ENCODE data around the gene CYB5RL. TPM values are rescaled to one million over a fixed set of nuclear protein-coding genes. Genes with fewer than 3 reads are reported as not detected.
"Not testable (repeated sequence)": the region's sequence is repeated elsewhere in the genome, so short reads cannot be mapped to it uniquely, and the experiment has no call there.

The CYB5RL gene
- total RNA-seq, 1 donor from 2014 or later: 5.2 TPM

DNA sequence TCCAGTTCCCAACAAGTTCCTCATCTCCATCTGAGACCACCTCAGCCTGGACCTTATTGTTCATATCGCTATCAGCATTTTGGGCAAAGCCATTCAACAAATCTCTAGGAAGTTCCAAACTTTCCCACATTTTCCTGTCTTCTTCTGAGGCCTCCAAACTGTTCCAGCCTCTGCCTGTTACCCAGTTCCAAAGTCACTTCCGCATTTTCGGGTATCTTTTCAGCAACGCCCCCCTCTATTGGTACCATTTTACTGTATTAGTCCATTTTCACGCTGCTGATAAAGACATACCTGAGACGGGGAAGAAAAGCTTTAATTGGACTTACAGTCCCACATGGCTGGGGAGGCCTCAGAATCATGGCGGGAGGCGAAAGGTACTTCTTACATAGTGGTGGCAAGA is 33.5 kb downstream of the CYB5RL start:
- not testable (repeated sequence) for H3K9ac ChIP-seq (ENCODE audit: low read depth in 1 of 3, low read length in 3 of 3); H3K27me3 ChIP-seq (ENCODE audit: control insufficient read depth in 3 of 3, insufficient read depth in 3 of 3, low read length in 3 of 3); H3K27ac ChIP-seq (ENCODE audit: low read depth, low read length); H3K4me1 ChIP-seq (ENCODE audit: control insufficient read depth in 3 of 3, insufficient read depth in 3 of 3, low read length in 3 of 3); H3K36me3 ChIP-seq (ENCODE audit: control insufficient read depth in 3 of 3, insufficient read depth in 3 of 3, low read length in 3 of 3); H3K4me3 ChIP-seq (ENCODE audit: low read length in 3 of 3); H3K9me3 ChIP-seq (ENCODE audit: control insufficient read depth in 3 of 3, low read length in 3 of 3)

DNA sequence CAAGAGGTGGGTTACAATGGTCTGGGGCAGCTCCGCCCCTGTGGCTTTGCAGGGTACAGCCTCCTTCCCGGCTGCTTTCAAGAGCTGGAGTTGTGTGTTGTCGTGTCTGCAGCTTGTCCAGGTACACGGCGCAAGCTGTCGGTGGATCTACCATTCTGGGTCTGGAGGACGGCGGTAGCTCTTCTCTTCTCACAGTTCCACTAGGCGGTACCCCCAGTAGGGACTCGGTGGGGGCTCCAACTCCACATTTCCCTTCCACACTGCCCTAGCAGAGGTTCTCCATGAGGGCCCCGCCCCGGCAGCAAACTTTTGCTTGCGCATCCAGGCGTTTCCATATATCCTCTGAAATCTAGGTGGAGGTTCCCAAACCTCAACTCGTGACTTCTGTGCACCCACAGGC is 34.7 kb downstream of the CYB5RL start:
- H3K9ac ChIP-seq (ENCODE audit: low read depth in 1 of 3, low read length in 3 of 3): no peak overlapping the region
- H3K27me3 ChIP-seq (ENCODE audit: control insufficient read depth in 3 of 3, insufficient read depth in 3 of 3, low read length in 3 of 3): no peaks in the 10 kb centered on the region

DNA sequence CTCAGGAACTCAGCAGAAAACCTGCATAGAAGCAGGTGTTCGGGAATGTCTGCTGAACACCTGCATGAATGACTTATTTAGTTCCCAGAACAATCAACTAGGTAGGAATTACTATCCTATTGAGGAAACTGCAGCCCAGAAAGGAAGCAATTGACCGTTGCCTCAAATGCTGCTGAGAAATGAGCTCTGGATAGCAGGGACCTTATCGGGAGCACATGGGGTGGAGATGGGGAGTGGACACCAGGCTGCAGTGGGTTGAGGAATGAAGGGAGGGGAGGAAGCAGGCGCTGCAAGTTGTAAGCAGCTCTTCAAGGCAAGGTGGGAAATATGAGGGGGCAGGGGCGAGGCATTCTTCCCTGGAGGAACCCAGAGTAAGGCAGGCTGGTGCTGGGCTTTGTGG is 36.3 kb downstream of the CYB5RL start:
- Histone ChIP-seq H3K4me1 (ENCODE audit: control insufficient read depth in 3 of 3, insufficient read depth in 3 of 3, low read length in 3 of 3) (peaks cover 0 to 4% (median 0%) of the 10 kb centered on the region in 3 donors), H3K36me3 (ENCODE audit: control insufficient read depth in 3 of 3, insufficient read depth in 3 of 3, low read length in 3 of 3) (no peaks in the 10 kb centered on the region), H3K9ac (ENCODE audit: low read depth in 1 of 3, low read length in 3 of 3) (no peak overlapping the region), H3K27me3 (ENCODE audit: control insufficient read depth in 3 of 3, insufficient read depth in 3 of 3, low read length in 3 of 3) (no peaks in the 10 kb centered on the region), H3K4me3 (ENCODE audit: low read length in 3 of 3) (no peak overlapping the region), H3K9me3 (ENCODE audit: control insufficient read depth in 3 of 3, low read length in 3 of 3) (no peaks in the 10 kb centered on the region), H3K27ac (ENCODE audit: low read depth, low read length) (no peak overlapping the region)

More for the DNA sequence above, 34.7 kb downstream of the CYB5RL start:
- H3K9me3 ChIP-seq (ENCODE audit: control insufficient read depth in 3 of 3, low read length in 3 of 3): no peaks in the 10 kb centered on the region
- no peaks in the 10 kb centered on the region for H3K36me3 ChIP-seq (ENCODE audit: control insufficient read depth in 3 of 3, insufficient read depth in 3 of 3, low read length in 3 of 3)
- H3K4me1 ChIP-seq (ENCODE audit: control insufficient read depth in 3 of 3, insufficient read depth in 3 of 3, low read length in 3 of 3): peaks cover 0 to 4% (median 0%) of the 10 kb centered on the region in 3 donors
- no peak overlapping the region for H3K4me3 ChIP-seq (ENCODE audit: low read length in 3 of 3)
- H3K27ac ChIP-seq (ENCODE audit: low read depth, low read length): no peak overlapping the region

DNA sequence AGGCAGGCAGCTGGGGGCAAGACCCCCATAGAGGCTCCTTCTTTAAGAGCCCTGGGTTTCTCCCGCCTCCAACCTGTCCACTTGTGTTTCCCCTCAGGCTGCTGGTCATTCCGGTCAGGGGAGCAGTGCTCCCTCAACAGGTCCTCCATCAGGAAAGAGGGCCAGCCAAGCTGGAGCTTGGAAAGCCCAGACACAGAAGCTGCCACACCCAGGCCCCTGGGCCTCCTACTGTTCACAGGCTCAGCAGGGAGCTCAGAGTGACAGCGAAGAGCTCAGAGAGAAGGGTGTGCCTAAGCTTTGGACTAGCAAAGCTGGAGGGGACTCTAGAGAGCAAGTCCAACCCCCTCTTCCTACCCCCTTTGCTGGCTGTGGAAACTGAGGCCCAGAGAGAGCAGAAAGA is 36.8 kb downstream of the CYB5RL start:
- H3K4me3 ChIP-seq (ENCODE audit: low read length in 3 of 3): no peak overlapping the region
- no peaks in the 10 kb centered on the region for H3K9me3 ChIP-seq (ENCODE audit: control insufficient read depth in 3 of 3, low read length in 3 of 3)
- H3K9ac ChIP-seq (ENCODE audit: low read depth in 1 of 3, low read length in 3 of 3): no peak overlapping the region
- H3K4me1 ChIP-seq (ENCODE audit: control insufficient read depth in 3 of 3, insufficient read depth in 3 of 3, low read length in 3 of 3): peaks cover 0 to 4% (median 0%) of the 10 kb centered on the region in 3 donors
- no peaks in the 10 kb centered on the region for H3K36me3 ChIP-seq (ENCODE audit: control insufficient read depth in 3 of 3, insufficient read depth in 3 of 3, low read length in 3 of 3)
- no peaks in the 10 kb centered on the region for H3K27me3 ChIP-seq (ENCODE audit: control insufficient read depth in 3 of 3, insufficient read depth in 3 of 3, low read length in 3 of 3)
- H3K27ac ChIP-seq (ENCODE audit: low read depth, low read length): no peak overlapping the region

DNA sequence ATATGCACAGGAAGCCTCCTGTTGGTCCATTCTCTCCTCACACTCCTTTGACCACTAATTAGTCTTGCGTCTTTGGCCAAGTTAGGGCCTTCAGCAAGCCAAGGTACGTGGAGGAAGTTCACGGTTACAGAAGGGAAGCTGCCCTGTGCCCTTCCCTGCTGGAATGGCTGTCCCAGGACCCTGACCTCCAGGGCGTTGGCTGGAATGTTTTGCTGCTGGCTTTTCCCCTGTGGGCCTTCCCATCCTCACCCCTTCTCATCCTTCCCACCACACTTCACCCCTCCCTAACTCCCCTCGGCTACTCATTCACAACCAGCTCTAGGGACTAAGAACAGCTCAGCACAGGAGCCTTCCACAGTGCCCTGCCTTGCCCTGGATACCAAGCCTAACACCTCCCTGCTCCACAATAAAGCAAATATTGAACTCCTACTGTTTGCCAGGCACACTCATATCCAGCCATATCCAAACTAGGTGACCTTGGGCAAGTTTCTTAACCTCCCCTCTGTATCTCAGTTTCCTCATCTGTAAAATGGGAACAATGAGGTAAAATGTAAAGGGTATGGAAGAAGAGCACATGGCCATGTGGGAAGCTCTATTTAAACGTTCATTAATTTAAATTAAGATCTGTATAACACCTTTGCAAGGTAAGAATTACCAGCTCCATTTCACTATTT is 38.2 kb downstream of the CYB5RL start:
- Histone ChIP-seq H3K27me3 (ENCODE audit: control insufficient read depth in 3 of 3, insufficient read depth in 3 of 3, low read length in 3 of 3) (no peaks in the 10 kb centered on the region), H3K36me3 (ENCODE audit: control insufficient read depth in 3 of 3, insufficient read depth in 3 of 3, low read length in 3 of 3) (no peaks in the 10 kb centered on the region), H3K4me3 (ENCODE audit: low read length in 3 of 3) (no peak overlapping the region), H3K9ac (ENCODE audit: low read depth in 1 of 3, low read length in 3 of 3) (no peak overlapping the region), H3K27ac (ENCODE audit: low read depth, low read length) (no peak overlapping the region), H3K9me3 (ENCODE audit: control insufficient read depth in 3 of 3, low read length in 3 of 3) (no peaks in the 10 kb centered on the region), H3K4me1 (ENCODE audit: control insufficient read depth in 3 of 3, insufficient read depth in 3 of 3, low read length in 3 of 3) (peaks cover 0 to 4% (median 0%) of the 10 kb centered on the region in 3 donors)

DNA sequence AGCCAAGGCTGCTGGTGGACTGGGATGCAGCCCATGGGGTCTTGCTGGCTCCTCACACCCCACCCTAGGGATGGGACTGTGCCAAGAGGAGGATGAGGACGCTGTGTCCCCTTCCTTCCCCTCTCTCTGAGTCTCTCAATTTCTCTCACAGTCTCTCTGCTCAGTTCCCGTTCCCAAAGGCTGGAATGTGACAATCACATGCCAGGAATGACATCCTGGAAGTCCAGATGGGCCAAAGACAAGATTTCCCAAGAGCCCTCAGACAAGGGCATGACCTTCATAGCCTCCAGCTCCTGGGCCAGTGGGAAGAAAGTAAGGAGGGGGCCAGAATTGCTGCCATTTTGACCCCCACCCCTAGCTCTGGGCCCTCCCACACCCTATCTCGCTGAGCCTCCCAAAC is 39.5 kb downstream of the CYB5RL start:
- H3K9ac ChIP-seq (ENCODE audit: low read depth in 1 of 3, low read length in 3 of 3): no peak overlapping the region
- H3K4me3 ChIP-seq (ENCODE audit: low read length in 3 of 3): no peak overlapping the region
- H3K27me3 ChIP-seq (ENCODE audit: control insufficient read depth in 3 of 3, insufficient read depth in 3 of 3, low read length in 3 of 3): no peaks in the 10 kb centered on the region
- no peak overlapping the region for H3K27ac ChIP-seq (ENCODE audit: low read depth, low read length)
- no peaks in the 10 kb centered on the region for H3K36me3 ChIP-seq (ENCODE audit: control insufficient read depth in 3 of 3, insufficient read depth in 3 of 3, low read length in 3 of 3)
- peaks cover 0 to 4% (median 0%) of the 10 kb centered on the region in 3 donors for H3K4me1 ChIP-seq (ENCODE audit: control insufficient read depth in 3 of 3, insufficient read depth in 3 of 3, low read length in 3 of 3)
- H3K9me3 ChIP-seq (ENCODE audit: control insufficient read depth in 3 of 3, low read length in 3 of 3): no peaks in the 10 kb centered on the region

DNA sequence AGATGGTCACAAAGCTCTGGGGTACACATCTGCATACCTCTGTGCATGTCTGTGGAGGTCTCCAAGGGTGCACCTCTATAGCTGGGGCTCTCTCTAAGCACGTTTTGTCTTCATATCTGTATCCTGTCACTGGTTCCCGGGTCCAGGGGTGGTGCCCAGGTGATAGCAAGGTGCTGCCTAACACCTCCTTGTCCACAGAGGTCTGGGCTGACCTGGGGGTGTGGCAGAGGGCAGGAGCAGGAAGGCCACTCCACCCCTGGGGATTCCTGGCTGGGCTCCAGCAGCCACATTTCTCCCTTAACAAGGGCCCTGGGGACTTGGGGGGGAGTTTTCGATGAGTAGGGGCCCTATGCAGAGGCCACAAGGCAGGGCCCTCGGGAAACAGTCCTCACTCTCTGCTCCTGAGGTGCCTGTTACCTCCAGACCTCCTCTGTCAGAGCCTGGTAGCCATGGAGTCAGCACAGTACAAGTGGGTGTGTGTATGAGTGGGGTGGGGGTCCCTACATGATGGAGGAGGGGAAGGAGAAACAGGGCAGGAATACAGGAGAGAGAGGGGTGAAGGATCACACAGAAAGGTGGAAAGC is 40.0 kb downstream of the CYB5RL start:
- Histone ChIP-seq H3K27me3 (ENCODE audit: control insufficient read depth in 3 of 3, insufficient read depth in 3 of 3, low read length in 3 of 3) (no peaks in the 10 kb centered on the region), H3K27ac (ENCODE audit: low read depth, low read length) (no peak overlapping the region), H3K4me3 (ENCODE audit: low read length in 3 of 3) (no peak overlapping the region), H3K36me3 (ENCODE audit: control insufficient read depth in 3 of 3, insufficient read depth in 3 of 3, low read length in 3 of 3) (no peaks in the 10 kb centered on the region), H3K4me1 (ENCODE audit: control insufficient read depth in 3 of 3, insufficient read depth in 3 of 3, low read length in 3 of 3) (peaks cover 0 to 5% (median 1%) of the 10 kb centered on the region in 3 donors), H3K9me3 (ENCODE audit: control insufficient read depth in 3 of 3, low read length in 3 of 3) (no peaks in the 10 kb centered on the region), H3K9ac (ENCODE audit: low read depth in 1 of 3, low read length in 3 of 3) (no peak overlapping the region)

DNA sequence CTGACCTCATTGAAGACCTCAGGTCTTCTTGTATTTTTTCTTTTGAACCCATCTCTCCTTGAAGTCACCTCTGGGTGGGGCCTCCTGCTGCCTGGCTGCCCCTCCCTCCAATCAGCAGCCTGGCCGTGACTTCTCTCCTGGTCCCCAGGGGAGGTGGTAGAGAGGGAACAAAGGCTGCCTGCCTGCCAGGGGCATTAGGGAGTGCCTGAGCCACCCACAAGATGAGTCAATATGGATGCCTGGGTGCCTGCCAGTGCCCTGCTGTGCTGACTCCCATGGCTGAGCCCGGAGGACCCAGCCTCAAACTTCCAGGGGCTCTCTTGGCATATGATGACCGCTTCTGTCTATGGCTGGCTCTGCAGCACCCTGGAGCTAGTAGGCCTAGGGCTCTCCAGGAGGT is 41.8 kb downstream of the CYB5RL start:
- Histone ChIP-seq H3K4me1 (ENCODE audit: control insufficient read depth in 3 of 3, insufficient read depth in 3 of 3, low read length in 3 of 3) (peaks cover 14 to 21% (median 15%) of the 10 kb centered on the region in 3 donors), H3K4me3 (ENCODE audit: low read length in 3 of 3) (no peak overlapping the region), H3K36me3 (ENCODE audit: control insufficient read depth in 3 of 3, insufficient read depth in 3 of 3, low read length in 3 of 3) (no peaks in the 10 kb centered on the region)

DNA sequence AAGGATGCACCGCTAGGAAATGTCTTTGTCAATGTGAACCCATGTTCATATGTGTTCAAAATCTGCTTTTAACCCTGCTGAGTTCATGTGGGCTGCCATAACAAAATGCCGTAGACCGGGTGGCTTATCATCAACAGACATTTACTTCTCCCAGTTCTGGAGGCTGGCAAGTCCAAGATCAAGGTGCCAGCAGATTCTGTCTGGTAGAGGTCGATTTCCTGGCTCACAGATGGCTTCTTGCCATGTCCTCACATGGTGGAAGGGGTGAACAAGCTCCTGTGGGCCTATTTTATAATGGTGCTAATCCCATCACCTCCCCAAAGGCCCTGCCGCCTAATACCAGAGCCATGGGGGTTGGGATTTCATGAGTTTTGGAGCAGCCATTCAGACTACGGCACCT is 42.4 kb downstream of the CYB5RL start:
- no peaks in the 10 kb centered on the region for H3K9me3 ChIP-seq (ENCODE audit: control insufficient read depth in 3 of 3, low read length in 3 of 3)
- H3K4me1 ChIP-seq (ENCODE audit: control insufficient read depth in 3 of 3, insufficient read depth in 3 of 3, low read length in 3 of 3): peaks cover 15 to 22% (median 16%) of the 10 kb centered on the region in 3 donors
- H3K4me3 ChIP-seq (ENCODE audit: low read length in 3 of 3): no peak overlapping the region
- no peaks in the 10 kb centered on the region for H3K27me3 ChIP-seq (ENCODE audit: control insufficient read depth in 3 of 3, insufficient read depth in 3 of 3, low read length in 3 of 3)
- H3K36me3 ChIP-seq (ENCODE audit: control insufficient read depth in 3 of 3, insufficient read depth in 3 of 3, low read length in 3 of 3): no peaks in the 10 kb centered on the region
- H3K27ac ChIP-seq (ENCODE audit: low read depth, low read length): no peak overlapping the region
- H3K9ac ChIP-seq (ENCODE audit: low read depth in 1 of 3, low read length in 3 of 3): no peak overlapping the region

More for the DNA sequence above, 41.8 kb downstream of the CYB5RL start:
- Histone ChIP-seq H3K27ac (ENCODE audit: low read depth, low read length) (no peak overlapping the region), H3K27me3 (ENCODE audit: control insufficient read depth in 3 of 3, insufficient read depth in 3 of 3, low read length in 3 of 3) (no peaks in the 10 kb centered on the region), H3K9ac (ENCODE audit: low read depth in 1 of 3, low read length in 3 of 3) (no peak overlapping the region), H3K9me3 (ENCODE audit: control insufficient read depth in 3 of 3, low read length in 3 of 3) (no peaks in the 10 kb centered on the region)

DNA sequence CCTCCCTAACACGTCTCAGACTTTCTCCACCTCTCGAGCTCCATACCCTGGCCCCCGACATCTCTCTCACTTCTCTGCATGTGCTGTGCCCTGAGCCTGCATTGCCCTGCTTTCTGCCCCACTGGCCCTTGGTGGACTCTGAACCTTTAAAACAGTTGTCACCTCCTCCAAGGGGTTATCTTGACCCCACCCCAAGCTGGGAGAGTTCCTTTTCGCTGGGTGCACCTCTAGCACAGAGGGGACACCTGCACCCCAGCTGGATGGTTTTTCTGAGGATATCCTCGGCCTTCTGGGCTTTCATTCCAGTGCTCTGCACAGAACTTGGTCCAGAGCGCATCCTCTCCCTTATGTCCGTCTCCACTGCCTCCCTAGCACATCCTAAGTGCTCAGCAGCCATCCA is 42.8 kb downstream of the CYB5RL start:
- H3K4me1 ChIP-seq (ENCODE audit: control insufficient read depth in 3 of 3, insufficient read depth in 3 of 3, low read length in 3 of 3): peaks cover 15 to 22% (median 16%) of the 10 kb centered on the region in 3 donors
- no peaks in the 10 kb centered on the region for H3K9me3 ChIP-seq (ENCODE audit: control insufficient read depth in 3 of 3, low read length in 3 of 3)
- H3K27me3 ChIP-seq (ENCODE audit: control insufficient read depth in 3 of 3, insufficient read depth in 3 of 3, low read length in 3 of 3): no peaks in the 10 kb centered on the region
- H3K27ac ChIP-seq (ENCODE audit: low read depth, low read length): no peak overlapping the region
- H3K4me3 ChIP-seq (ENCODE audit: low read length in 3 of 3): no peak overlapping the region
- no peaks in the 10 kb centered on the region for H3K36me3 ChIP-seq (ENCODE audit: control insufficient read depth in 3 of 3, insufficient read depth in 3 of 3, low read length in 3 of 3)
- no peak overlapping the region for H3K9ac ChIP-seq (ENCODE audit: low read depth in 1 of 3, low read length in 3 of 3)
